WTC11 (cell line): ENCODE measurements around the gene FOXC2. TPM values are rescaled to one million over a fixed set of nuclear protein-coding genes. Genes with fewer than 3 reads are reported as not detected.

Source experiments
- ATAC-seq: fragments of 200-7000 bp; cut with Tn5 transposase; 2 replicates; pipeline ENCODE4 v1.10.0; 2021; ENCODE audit warnings: mild to moderate bottlenecking, moderate library complexity
- CTCF ChIA-PET: fragments of 300-600 bp; sonication (Branson Sonifier 250); formaldehyde crosslinking; loops from one replicate; lab custom pipeline; 2021; ENCODE audit warnings: antibody characterized with exemption; lab: Charles Lee
- POLR2A ChIA-PET: fragments of 350-600 bp; sonication (Branson Sonifier 250); formaldehyde crosslinking; loops from one replicate; lab custom pipeline; 2021; ENCODE audit warnings: antibody characterized with exemption; lab: Charles Lee
- DNase-seq: peaks from one replicate; pipeline ENCODE4 v3.0.0; 2021; ENCODE audit warnings: low spot score
- H3K27ac Mint-ChIP-seq: 2 replicates; pipeline ENCODE4 v1.8.0; 2021; ENCODE audit warnings: mixed read lengths
- H3K27me3 Mint-ChIP-seq: 2 replicates; pipeline ENCODE4 v1.8.0; 2021; ENCODE audit warnings: low read depth, mild to moderate bottlenecking, moderate library complexity, mixed read lengths
- H3K36me3 Mint-ChIP-seq: 2 replicates; pipeline ENCODE4 v1.8.0; 2021; ENCODE audit warnings: mixed read lengths
- H3K4me1 Mint-ChIP-seq: 2 replicates; pipeline ENCODE4 v1.8.0; 2022; ENCODE audit warnings: mixed read lengths
- H3K4me3 Mint-ChIP-seq: 2 replicates; pipeline ENCODE4 v1.8.0; 2021; ENCODE audit warnings: mild to moderate bottlenecking, moderate library complexity, mixed read lengths
- H3K9me3 Mint-ChIP-seq: 2 replicates; pipeline ENCODE4 v1.8.0; 2021; ENCODE audit warnings: mixed read lengths
- CREM ChIP-seq: sonication (generic); formaldehyde crosslinking; IDR thresholded peaks from 2 replicates; pipeline ENCODE4 v1.8.1; 2022; ENCODE audit warnings: mild to moderate bottlenecking, missing genetic modification reagents, moderate library complexity
- ELF4 ChIP-seq: sonication (generic); formaldehyde crosslinking; IDR thresholded peaks from 2 replicates; pipeline ENCODE4 v1.8.1; 2022; ENCODE audit warnings: low read depth, mild to moderate bottlenecking, moderate library complexity, missing genetic modification reagents
- FOXJ3 ChIP-seq: sonication (generic); formaldehyde crosslinking; IDR thresholded peaks from 2 replicates; pipeline ENCODE4 v1.9.0; 2021; ENCODE audit warnings: missing genetic modification reagents, mild to moderate bottlenecking, borderline replicate concordance
- GRHL2 ChIP-seq: fragments of 250-450 bp; sonication (Bioruptor Pico); IDR thresholded peaks from 2 replicates; pipeline ENCODE4 v1.8.0; 2022; ENCODE audit warnings: mild to moderate bottlenecking, moderate library complexity; ENCODE audit not compliant: insufficient replicate concordance, severe bottlenecking
- HMGA2 ChIP-seq: fragments of 250-450 bp; sonication (Bioruptor Pico); IDR thresholded peaks from 2 replicates; pipeline ENCODE4 v1.4.0; 2021; ENCODE audit warnings: mild to moderate bottlenecking, moderate library complexity
- NFYB ChIP-seq: sonication (generic); formaldehyde crosslinking; conservative IDR thresholded peaks from 2 replicates; pipeline ENCODE4 v1.8.0; 2022; ENCODE audit warnings: low read depth, missing genetic modification reagents
- RELA ChIP-seq: sonication (generic); formaldehyde crosslinking; IDR thresholded peaks from 2 replicates; pipeline ENCODE4 v1.8.1; 2022; ENCODE audit warnings: missing genetic modification reagents, mild to moderate bottlenecking, borderline replicate concordance
- SP1 ChIP-seq: sonication (generic); formaldehyde crosslinking; conservative IDR thresholded peaks from 2 replicates; pipeline ENCODE4 v1.8.1; 2022; ENCODE audit warnings: missing genetic modification reagents
- ZNF232 ChIP-seq: sonication (generic); formaldehyde crosslinking; IDR thresholded peaks from 2 replicates; pipeline ENCODE4 v1.8.0; 2022; ENCODE audit warnings: mild to moderate bottlenecking, missing genetic modification reagents
- ZNF423 ChIP-seq: fragments of 250-450 bp; sonication (Bioruptor Pico); IDR thresholded peaks from 2 replicates; pipeline ENCODE4 v2.1.2; 2022; ENCODE audit warnings: mild to moderate bottlenecking, moderate library complexity
- total RNA-seq: library from RNA; stranded (reverse); gene quantifications from 3 replicates; pipeline ENCODE4 v1.2.3, GENCODE V29; 2021
- TF ChIP-seq, protein P1 (sequence below): sonication (generic); formaldehyde crosslinking; IDR thresholded peaks from 2 replicates; pipeline ENCODE4 v1.8.1; 2022; ENCODE audit warnings: low read depth, mild to moderate bottlenecking, moderate library complexity, missing genetic modification reagents, borderline replicate concordance
- TF ChIP-seq, protein P2 (sequence below): sonication (generic); formaldehyde crosslinking; IDR thresholded peaks from 2 replicates; pipeline ENCODE4 v1.8.1; 2022; ENCODE audit warnings: mild to moderate bottlenecking, missing genetic modification reagents, moderate library complexity, borderline replicate concordance
- TF ChIP-seq, protein P3 (sequence below): sonication (generic); formaldehyde crosslinking; IDR thresholded peaks from 2 replicates; pipeline ENCODE4 v1.8.0; 2023; ENCODE audit warnings: mild to moderate bottlenecking, missing genetic modification reagents
- TF ChIP-seq, protein P4 (sequence below): fragments of 250-450 bp; sonication (Bioruptor Pico); IDR thresholded peaks from 2 replicates; pipeline ENCODE4 v1.8.0; 2021; ENCODE audit warnings: mild to moderate bottlenecking
- TF ChIP-seq, protein P5 (sequence below): sonication (generic); formaldehyde crosslinking; IDR thresholded peaks from 2 replicates; pipeline ENCODE4 v1.8.1; 2023; ENCODE audit warnings: mild to moderate bottlenecking, moderate library complexity, missing genetic modification reagents
- TF ChIP-seq, protein P6 (sequence below): sonication (generic); formaldehyde crosslinking; IDR thresholded peaks from 2 replicates; pipeline ENCODE4 v1.8.0; 2022; ENCODE audit warnings: mild to moderate bottlenecking, missing genetic modification reagents
- TF ChIP-seq, protein P7 (sequence below): sonication (generic); formaldehyde crosslinking; conservative IDR thresholded peaks from 2 replicates; pipeline ENCODE4 v1.8.1; 2022; ENCODE audit warnings: mild to moderate bottlenecking, missing genetic modification reagents

The FOXC2 gene
- total RNA-seq, 1 experiment from 2014 or later, result 0.28 TPM

DNA sequence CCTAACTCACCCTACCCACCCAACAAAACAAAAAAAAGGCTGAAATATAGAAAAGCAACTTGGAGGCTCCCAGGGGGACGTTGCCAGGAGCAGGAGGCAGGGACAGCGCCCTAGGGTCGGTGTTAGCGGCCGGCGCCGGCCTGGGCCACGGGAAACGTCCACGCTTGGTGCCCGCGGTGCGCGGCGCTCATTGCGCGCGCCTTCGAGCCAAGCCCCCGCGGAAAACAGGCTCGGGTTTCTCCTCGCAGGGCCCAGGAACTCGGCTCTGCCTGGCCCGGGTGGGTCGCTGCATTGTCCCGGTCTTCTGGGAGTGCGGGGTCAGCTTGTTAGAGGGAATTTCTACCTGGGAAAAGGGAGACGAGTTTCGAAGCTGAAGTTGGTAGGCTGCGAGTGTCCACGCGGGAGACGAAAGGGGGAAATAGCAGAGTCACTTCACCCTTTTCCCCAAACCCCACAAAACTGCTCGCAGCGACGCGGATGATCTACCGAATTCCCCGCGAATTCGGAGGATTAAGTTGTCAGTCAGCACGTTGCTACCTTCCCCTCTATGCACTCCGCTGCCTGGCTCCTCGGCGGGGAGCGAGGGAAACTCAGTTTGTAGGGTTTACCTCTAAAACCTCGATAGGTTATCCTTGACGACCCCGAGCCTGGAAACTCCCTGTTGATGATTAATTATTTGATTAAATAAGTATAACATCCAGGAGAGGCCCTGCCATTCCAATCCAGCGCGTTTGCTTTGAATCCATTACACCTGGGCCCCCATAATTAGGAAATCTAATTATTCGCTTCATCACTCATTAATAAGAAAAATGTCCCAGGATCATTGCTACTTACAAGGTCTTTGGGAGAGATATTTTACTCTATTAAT is 751 bp upstream of the FOXC2 start (continued):
- TF ChIP-seq RELA (CRISPR knock-in tag) (no peak), ELF4 (CRISPR knock-in tag) (no peak)

DNA sequence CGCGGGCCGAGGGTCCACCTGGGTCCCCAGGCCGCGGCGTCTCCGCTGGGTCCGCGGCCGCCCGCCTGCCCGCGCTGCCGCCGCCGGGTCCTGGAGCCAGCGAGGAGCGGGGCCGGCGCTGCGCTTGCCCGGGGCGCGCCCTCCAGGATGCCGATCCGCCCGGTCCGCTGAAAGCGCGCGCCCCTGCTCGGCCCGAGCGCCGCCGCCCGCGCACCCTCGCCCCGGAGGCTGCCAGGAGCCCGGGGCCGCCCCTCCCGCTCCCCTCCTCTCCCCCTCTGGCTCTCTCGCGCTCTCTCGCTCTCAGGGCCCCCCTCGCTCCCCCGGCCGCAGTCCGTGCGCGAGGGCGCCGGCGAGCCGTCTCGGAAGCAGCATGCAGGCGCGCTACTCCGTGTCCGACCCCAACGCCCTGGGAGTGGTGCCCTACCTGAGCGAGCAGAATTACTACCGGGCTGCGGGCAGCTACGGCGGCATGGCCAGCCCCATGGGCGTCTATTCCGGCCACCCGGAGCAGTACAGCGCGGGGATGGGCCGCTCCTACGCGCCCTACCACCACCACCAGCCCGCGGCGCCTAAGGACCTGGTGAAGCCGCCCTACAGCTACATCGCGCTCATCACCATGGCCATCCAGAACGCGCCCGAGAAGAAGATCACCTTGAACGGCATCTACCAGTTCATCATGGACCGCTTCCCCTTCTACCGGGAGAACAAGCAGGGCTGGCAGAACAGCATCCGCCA is 504 bp downstream of the FOXC2 start:
- ATAC-seq (peak; percentile 26), DNase-seq (peak; percentile 53)
- H3K4me1 Mint-ChIP-seq, result peaks cover 41% of the 10 kb centered on the region
- TF ChIP-seq, protein P1, sequence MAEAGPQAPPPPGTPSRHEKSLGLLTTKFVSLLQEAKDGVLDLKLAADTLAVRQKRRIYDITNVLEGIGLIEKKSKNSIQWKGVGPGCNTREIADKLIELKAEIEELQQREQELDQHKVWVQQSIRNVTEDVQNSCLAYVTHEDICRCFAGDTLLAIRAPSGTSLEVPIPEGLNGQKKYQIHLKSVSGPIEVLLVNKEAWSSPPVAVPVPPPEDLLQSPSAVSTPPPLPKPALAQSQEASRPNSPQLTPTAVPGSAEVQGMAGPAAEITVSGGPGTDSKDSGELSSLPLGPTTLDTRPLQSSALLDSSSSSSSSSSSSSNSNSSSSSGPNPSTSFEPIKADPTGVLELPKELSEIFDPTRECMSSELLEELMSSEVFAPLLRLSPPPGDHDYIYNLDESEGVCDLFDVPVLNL (CRISPR knock-in tag), result no peak
- TF ChIP-seq ZNF423 (CRISPR knock-in tag) (peak; percentile 33; the same call in 1 of the 2 replicates), FOXJ3 (CRISPR knock-in tag) (no peak), SP1 (CRISPR knock-in tag) (peak; percentile 36; the same call in 1 of the 2 replicates)
- TF ChIP-seq, protein P2, sequence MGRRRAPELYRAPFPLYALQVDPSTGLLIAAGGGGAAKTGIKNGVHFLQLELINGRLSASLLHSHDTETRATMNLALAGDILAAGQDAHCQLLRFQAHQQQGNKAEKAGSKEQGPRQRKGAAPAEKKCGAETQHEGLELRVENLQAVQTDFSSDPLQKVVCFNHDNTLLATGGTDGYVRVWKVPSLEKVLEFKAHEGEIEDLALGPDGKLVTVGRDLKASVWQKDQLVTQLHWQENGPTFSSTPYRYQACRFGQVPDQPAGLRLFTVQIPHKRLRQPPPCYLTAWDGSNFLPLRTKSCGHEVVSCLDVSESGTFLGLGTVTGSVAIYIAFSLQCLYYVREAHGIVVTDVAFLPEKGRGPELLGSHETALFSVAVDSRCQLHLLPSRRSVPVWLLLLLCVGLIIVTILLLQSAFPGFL (CRISPR knock-in tag), result no peak
- TF ChIP-seq, protein P3, sequence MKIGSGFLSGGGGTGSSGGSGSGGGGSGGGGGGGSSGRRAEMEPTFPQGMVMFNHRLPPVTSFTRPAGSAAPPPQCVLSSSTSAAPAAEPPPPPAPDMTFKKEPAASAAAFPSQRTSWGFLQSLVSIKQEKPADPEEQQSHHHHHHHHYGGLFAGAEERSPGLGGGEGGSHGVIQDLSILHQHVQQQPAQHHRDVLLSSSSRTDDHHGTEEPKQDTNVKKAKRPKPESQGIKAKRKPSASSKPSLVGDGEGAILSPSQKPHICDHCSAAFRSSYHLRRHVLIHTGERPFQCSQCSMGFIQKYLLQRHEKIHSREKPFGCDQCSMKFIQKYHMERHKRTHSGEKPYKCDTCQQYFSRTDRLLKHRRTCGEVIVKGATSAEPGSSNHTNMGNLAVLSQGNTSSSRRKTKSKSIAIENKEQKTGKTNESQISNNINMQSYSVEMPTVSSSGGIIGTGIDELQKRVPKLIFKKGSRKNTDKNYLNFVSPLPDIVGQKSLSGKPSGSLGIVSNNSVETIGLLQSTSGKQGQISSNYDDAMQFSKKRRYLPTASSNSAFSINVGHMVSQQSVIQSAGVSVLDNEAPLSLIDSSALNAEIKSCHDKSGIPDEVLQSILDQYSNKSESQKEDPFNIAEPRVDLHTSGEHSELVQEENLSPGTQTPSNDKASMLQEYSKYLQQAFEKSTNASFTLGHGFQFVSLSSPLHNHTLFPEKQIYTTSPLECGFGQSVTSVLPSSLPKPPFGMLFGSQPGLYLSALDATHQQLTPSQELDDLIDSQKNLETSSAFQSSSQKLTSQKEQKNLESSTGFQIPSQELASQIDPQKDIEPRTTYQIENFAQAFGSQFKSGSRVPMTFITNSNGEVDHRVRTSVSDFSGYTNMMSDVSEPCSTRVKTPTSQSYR (CRISPR knock-in tag), result no peak
- TF ChIP-seq, all 79 proteins: peak for 2
- CTCF ChIA-PET, result interaction anchor here (1.3 to 2.9 kb wide), 3 partner anchors 307 to 712 kb away, joined by 3 to 7 read pairs (median 6); no protein-coding TSS in a partner anchor
- POLR2A ChIA-PET, result no interaction called here
- H3K36me3 Mint-ChIP-seq, result no peaks in the 10 kb centered on the region
- no peaks in the 10 kb centered on the region for H3K9me3 Mint-ChIP-seq
- H3K27ac Mint-ChIP-seq, result no peak overlapping the region
- H3K4me3 Mint-ChIP-seq, result peak overlapping the region; percentile 61
- H3K27me3 Mint-ChIP-seq, result peaks cover 94% of the 10 kb centered on the region

DNA sequence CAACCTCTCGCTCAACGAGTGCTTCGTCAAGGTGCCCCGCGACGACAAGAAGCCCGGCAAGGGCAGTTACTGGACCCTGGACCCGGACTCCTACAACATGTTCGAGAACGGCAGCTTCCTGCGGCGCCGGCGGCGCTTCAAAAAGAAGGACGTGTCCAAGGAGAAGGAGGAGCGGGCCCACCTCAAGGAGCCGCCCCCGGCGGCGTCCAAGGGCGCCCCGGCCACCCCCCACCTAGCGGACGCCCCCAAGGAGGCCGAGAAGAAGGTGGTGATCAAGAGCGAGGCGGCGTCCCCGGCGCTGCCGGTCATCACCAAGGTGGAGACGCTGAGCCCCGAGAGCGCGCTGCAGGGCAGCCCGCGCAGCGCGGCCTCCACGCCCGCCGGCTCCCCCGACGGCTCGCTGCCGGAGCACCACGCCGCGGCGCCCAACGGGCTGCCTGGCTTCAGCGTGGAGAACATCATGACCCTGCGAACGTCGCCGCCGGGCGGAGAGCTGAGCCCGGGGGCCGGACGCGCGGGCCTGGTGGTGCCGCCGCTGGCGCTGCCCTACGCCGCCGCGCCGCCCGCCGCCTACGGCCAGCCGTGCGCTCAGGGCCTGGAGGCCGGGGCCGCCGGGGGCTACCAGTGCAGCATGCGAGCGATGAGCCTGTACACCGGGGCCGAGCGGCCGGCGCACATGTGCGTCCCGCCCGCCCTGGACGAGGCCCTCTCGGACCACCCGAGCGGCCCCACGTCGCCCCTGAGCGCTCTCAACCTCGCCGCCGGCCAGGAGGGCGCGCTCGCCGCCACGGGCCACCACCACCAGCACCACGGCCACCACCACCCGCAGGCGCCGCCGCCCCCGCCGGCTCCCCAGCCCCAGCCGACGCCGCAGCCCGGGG is 1.3 kb downstream of the FOXC2 start:
- peaks cover 49% of the 10 kb centered on the region for H3K4me1 Mint-ChIP-seq
- H3K27me3 Mint-ChIP-seq, result peaks cover 94% of the 10 kb centered on the region
- H3K36me3 Mint-ChIP-seq, result no peaks in the 10 kb centered on the region
- ChIA-PET POLR2A (no interaction called here), CTCF (interaction anchor here (2.9 kb wide), 1 partner anchor 306 kb away, joined by 7 read pairs; no protein-coding TSS in a partner anchor)
- ATAC-seq, result peak; percentile 9
- no peak overlapping the region for H3K27ac Mint-ChIP-seq
- peak; percentile 48 for DNase-seq
- H3K4me3 Mint-ChIP-seq, result peak overlapping the region; percentile 61
- H3K9me3 Mint-ChIP-seq, result no peaks in the 10 kb centered on the region
- TF ChIP-seq, protein P4, sequence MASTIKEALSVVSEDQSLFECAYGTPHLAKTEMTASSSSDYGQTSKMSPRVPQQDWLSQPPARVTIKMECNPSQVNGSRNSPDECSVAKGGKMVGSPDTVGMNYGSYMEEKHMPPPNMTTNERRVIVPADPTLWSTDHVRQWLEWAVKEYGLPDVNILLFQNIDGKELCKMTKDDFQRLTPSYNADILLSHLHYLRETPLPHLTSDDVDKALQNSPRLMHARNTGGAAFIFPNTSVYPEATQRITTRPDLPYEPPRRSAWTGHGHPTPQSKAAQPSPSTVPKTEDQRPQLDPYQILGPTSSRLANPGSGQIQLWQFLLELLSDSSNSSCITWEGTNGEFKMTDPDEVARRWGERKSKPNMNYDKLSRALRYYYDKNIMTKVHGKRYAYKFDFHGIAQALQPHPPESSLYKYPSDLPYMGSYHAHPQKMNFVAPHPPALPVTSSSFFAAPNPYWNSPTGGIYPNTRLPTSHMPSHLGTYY (CRISPR knock-in tag), result no peak
- TF ChIP-seq, protein P5, sequence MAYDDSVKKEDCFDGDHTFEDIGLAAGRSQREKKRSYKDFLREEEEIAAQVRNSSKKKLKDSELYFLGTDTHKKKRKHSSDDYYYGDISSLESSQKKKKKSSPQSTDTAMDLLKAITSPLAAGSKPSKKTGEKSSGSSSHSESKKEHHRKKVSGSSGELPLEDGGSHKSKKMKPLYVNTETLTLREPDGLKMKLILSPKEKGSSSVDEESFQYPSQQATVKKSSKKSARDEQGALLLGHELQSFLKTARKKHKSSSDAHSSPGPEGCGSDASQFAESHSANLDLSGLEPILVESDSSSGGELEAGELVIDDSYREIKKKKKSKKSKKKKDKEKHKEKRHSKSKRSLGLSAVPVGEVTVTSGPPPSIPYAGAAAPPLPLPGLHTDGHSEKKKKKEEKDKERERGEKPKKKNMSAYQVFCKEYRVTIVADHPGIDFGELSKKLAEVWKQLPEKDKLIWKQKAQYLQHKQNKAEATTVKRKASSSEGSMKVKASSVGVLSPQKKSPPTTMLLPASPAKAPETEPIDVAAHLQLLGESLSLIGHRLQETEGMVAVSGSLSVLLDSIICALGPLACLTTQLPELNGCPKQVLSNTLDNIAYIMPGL, result no peak
- TF ChIP-seq ZNF232 (CRISPR knock-in tag) (no peak), NFYB (CRISPR knock-in tag) (no peak), HMGA2 (CRISPR knock-in tag) (no peak), GRHL2 (CRISPR knock-in tag) (no peak), CREM (CRISPR knock-in tag) (no peak)
- TF ChIP-seq, protein P6, sequence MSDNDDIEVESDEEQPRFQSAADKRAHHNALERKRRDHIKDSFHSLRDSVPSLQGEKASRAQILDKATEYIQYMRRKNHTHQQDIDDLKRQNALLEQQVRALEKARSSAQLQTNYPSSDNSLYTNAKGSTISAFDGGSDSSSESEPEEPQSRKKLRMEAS, result no peak
- TF ChIP-seq, protein P7, sequence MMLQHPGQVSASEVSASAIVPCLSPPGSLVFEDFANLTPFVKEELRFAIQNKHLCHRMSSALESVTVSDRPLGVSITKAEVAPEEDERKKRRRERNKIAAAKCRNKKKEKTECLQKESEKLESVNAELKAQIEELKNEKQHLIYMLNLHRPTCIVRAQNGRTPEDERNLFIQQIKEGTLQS (CRISPR knock-in tag), result no peak
